Right kidney (tissue), 9 donors: ENCODE results near the gene NID2.
A peak's percentile ranks its signal among the peaks of the same experiment; 100 is the strongest.

Experiments
- DNase-seq: peaks from one replicate; pipeline ENCODE4 v3.0.0-alpha.2; 2016
- long read RNA-seq, 8 donors: transcript quantifications; one replicate each; lab custom pipeline, GENCODE V29; 2026

NID2 gene, protein sequence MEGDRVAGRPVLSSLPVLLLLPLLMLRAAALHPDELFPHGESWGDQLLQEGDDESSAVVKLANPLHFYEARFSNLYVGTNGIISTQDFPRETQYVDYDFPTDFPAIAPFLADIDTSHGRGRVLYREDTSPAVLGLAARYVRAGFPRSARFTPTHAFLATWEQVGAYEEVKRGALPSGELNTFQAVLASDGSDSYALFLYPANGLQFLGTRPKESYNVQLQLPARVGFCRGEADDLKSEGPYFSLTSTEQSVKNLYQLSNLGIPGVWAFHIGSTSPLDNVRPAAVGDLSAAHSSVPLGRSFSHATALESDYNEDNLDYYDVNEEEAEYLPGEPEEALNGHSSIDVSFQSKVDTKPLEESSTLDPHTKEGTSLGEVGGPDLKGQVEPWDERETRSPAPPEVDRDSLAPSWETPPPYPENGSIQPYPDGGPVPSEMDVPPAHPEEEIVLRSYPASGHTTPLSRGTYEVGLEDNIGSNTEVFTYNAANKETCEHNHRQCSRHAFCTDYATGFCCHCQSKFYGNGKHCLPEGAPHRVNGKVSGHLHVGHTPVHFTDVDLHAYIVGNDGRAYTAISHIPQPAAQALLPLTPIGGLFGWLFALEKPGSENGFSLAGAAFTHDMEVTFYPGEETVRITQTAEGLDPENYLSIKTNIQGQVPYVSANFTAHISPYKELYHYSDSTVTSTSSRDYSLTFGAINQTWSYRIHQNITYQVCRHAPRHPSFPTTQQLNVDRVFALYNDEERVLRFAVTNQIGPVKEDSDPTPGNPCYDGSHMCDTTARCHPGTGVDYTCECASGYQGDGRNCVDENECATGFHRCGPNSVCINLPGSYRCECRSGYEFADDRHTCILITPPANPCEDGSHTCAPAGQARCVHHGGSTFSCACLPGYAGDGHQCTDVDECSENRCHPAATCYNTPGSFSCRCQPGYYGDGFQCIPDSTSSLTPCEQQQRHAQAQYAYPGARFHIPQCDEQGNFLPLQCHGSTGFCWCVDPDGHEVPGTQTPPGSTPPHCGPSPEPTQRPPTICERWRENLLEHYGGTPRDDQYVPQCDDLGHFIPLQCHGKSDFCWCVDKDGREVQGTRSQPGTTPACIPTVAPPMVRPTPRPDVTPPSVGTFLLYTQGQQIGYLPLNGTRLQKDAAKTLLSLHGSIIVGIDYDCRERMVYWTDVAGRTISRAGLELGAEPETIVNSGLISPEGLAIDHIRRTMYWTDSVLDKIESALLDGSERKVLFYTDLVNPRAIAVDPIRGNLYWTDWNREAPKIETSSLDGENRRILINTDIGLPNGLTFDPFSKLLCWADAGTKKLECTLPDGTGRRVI (N-terminal part only)
- long read RNA-seq, donor 1, full-length matches to known transcripts: 2 of 7 reads
- long read RNA-seq, donor 1, partial matches to known transcripts: 5 of 7 reads
- long read RNA-seq, donor 1, other reads (novel, unspliced or antisense): 0 of 7 reads
- long read RNA-seq, donor 2: 0 reads
- long read RNA-seq, donor 3, full-length matches to known transcripts: 1 of 1 reads
- long read RNA-seq, donor 3, partial matches to known transcripts: 0 of 1 reads
- long read RNA-seq, donor 3, other reads (novel, unspliced or antisense): 0 of 1 reads
- long read RNA-seq, donor 4, full-length matches to known transcripts: 4 of 15 reads
- long read RNA-seq, donor 4, partial matches to known transcripts: 11 of 15 reads
- long read RNA-seq, donor 4, other reads (novel, unspliced or antisense): 0 of 15 reads
- long read RNA-seq, donor 5, full-length matches to known transcripts: 5 of 5 reads
- long read RNA-seq, donor 5, partial matches to known transcripts: 0 of 5 reads
- long read RNA-seq, donor 5, other reads (novel, unspliced or antisense): 0 of 5 reads
- long read RNA-seq, donor 6, partial matches to known transcripts: 19 of 20 reads
- long read RNA-seq, donor 6, other reads (novel, unspliced or antisense): 0 of 20 reads
- long read RNA-seq, donor 7: 0 reads
- long read RNA-seq, donor 8, full-length matches to known transcripts: 4 of 10 reads
- long read RNA-seq, donor 8, partial matches to known transcripts: 6 of 10 reads
- long read RNA-seq, donor 8, other reads (novel, unspliced or antisense): 0 of 10 reads

DNA sequence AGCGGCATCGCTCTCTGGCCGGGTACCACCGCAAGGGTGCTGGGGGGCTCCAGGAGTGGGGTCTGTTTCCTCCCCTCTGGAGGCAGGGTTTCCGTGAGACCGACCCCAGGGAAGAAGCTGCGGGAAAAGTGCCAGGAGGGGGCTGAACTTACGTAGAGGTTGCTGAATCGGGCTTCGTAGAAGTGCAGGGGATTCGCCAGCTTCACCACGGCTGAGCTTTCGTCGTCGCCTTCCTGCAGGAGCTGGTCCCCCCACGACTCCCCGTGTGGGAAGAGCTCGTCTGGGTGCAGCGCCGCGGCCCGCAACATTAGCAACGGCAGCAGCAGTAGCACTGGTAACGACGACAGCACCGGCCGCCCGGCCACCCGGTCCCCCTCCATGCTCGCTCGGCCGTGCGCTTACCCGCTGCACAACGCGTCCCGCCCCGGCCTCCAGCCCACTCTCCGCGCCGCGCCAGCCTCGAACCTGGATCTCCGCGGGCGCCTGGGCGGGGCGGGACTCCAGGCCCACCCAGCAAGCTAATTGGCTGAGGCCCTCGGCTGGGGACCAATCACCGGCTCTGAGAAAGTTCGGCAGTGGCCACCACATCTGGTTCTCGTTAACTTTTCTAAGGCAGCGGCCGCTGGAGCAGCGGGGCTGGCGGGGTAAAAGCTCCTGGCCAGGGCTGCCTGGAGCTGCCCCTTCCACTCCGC is at the start of gene NID2:
Gene NID2, minus strand, starts transcription at position 445 of the 692 bp plus-strand sequence. Its CDS starts 65 bp downstream, at position 380.
- DNase-seq: peak; percentile 88

DNA sequence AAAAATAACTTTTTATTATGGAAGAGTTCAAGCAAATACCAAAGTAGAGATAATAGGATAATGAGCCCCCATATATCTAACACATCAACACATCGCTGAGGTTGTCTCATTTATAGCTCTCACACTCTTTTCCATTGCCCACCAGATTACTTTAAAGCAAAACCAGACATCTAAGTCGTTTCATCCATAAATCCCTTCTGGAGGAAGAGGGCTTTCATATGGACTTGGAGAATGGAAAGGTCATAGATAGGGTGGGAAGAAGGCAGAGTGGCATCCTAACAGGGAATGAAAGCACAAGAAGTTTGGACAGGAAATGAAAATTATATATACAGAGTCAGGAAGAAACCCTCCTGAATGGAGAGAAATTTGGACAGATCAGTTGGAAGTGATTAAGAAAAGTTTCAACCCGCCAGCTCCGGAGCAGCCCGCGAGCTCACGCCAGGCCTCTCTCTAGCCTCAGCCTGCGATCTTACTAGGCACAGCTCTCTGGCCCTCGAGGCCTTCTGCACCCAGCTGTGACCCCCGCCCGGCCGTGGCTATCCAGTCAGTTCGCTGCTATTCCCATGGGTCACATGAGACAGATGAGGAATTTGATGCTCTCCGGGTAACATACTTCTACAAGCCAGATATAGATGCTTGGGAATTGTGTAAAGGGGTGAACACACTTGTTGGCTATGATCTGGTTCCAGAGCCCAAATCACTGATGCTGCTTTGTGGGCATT is 48.4 kb upstream of the NID2 start:
- DNase-seq: no peak

DNA sequence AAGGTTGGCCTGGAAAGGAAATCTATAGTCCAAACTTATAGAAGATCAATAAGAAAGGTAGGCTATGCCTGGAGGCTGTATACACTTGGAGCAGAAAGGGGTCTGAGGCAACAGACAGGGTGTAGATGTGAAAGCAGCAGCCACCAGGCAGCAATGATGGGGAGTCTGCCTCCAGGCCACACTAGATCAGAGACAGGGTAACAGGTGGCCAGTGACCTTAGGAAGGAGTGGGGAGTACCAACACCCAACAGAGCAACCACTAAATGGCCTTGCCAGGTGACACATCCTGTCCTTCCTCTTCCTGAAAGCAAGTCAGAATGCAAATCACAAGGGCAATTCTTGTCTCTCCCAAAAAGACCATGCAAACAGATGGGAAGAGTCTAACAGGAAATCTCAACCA is 46.4 kb upstream of the NID2 start:
- no peak for DNase-seq

DNA sequence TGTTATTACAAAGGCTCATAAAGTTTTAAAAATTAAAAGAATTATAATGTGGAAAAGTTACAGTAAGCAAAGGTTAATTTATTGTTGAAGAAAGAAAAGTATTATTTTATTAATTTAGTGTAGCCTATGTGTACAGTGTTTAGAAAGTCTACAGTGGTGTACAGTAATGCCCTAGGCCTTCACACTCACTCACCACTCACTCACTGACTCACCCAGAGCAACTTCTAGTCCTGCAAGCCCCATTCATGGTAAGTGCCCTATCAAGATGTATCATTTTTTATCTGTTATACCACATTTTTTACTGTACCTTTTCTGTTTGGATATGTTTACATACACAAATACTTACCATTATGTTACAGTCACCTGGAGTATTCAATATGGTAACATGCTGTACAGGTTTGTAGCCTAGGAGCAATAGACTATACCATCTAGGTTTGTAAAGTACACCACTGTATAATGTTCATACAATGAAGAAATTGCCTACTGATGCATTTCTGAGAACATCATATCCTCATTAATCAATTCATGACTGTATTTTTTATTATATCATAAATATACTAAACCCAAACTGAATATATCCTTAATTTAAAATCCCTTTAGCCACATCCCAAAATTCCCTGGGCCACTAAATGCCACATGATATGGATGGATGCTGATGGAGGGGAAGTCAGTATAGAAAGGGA is 43.6 kb upstream of the NID2 start:
- DNase-seq: no peak

DNA sequence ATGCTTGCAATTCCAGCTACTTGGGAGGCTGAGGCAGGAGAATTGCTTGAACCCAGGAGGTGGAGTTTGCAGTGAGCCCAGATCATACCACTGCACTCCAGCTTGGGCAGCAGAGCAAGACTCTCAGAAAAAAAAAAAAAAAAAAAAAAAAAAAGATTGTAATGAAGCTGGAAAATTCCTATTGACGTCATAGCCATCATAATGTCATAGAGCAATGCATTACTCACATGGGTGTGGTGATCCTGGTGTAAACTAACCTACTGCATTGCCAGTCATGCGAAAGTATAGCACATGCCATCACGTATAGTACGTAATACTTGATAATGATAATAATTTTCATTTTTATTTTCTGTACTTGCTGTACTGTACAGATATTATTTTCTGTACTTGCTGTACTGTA is 42.7 kb upstream of the NID2 start:
- no peak for DNase-seq

DNA sequence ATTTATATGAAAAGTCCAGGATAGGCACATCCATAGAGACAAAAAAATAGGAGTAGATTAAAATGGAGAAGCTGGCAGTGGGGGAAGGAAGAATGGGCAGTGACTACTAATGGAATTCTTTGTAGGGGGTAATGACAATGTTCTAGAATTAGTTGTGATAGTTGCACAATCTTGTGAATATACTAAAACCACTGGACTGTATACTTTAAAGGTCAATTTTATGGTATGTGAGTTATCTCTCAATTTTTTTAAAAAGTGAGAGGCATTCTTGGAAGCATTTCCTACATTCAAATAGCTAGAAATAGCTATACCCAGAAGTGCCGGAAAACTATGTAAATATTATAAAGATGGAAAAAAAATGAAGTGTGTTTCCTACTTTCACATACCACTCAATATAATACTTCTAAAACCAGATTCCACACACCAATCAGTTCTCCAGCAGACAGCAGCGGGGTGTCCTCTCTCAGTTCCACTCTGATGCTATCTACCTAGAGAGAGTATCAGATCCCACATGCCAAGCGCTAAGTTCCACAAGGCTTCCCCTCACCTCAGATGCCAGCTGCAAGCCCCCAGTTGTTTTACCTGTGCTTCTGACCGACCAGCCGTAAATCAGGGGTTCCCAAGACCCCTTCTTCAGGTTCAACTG is 41.7 kb upstream of the NID2 start:
- no peak for DNase-seq

DNA sequence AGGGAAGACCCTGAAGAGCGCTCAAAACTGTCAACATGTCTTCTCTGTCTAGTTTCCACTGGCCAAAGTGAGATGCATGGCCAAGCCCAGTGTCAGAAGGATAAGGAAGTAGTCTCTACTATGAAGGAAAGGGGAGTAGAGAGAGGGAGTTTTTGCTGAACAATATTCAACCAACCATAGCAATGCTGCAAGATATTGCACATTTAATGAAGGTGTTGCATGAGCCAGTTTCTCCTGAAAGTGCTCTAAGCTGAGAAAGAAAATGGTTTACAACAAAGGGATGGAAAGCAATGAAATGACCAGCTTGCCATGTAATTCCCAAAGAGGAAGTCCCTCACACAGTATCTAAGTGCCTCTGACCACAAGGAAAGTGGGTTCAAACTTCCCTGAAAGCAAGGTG is 40.0 kb upstream of the NID2 start:
- no peak for DNase-seq

DNA sequence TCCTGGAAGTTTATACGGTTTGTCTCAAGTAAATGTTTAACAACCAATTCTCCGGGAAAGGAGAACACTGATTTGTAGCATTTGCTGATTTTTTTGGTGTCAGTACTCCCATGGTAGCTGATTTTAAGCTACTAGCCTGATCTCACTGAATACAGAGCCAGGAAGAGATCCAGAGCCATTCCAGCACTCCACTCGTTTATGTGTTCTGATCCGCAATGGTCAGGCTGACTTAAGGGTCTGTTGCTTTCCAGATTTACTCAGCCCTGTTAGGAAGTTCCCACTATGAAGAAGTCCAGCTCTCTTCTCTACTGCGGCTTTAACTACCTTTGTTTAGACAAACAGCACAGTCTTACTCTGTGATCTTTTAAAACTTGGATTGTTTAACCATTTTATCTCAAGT is 38.0 kb upstream of the NID2 start:
- peak; percentile 24 for DNase-seq

DNA sequence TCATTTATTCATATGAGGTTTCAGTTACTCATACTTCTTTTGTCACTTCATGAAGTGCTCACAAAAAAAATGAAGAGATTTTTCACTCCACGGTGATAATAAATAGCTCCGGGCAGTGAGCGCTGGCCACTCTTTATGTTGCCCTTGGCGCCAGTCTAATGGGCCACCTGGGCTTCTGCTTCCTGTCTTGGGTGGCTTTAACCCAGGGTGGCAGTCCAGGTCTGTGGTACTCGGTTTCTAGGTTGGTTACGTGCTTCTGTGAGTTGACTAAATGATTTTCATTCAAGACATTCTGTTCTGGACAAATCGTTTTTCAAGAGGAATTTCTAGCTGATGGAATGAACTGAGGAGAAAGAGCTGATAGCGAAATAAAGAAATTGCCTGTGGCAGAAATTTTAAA is 34.6 kb upstream of the NID2 start:
- no peak for DNase-seq

DNA sequence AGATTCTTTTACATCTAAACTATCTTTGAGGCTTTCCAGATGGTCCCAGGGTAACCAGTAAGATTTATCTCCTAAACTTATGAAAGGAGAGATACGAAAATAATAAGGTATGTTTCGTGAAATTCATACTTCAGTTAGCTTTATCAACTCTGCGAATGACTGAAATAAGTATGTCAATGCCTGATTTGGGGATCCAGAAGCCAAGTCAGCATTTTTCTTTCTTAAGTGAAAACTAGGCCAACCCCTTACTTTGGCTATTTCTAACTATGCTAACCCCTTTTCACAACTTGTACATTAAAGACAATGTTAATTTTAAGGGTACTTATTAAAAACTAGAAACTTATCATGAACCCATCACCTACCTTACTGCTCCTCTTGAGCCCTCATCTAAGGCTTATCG is 26.9 kb upstream of the NID2 start:
- DNase-seq: no peak

DNA sequence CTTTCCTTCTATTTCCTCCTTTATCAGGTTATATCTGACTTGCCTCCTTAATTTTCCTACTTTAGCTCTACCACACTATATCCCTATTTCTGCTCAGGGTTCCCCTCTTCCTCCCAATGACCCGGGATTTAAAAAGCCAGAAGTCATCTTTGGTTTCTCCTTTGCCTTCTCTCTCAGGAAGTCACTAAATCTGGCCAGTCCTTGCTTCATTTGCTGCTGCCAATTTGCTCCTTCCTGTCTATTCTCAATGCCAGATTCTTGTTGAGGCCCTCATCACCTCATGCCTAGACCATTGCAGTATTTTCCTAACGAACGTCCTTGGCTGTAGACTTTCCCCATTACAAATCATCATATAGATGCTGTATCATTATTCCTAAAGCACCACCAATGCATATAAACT is 26.5 kb upstream of the NID2 start:
- DNase-seq: no peak

DNA sequence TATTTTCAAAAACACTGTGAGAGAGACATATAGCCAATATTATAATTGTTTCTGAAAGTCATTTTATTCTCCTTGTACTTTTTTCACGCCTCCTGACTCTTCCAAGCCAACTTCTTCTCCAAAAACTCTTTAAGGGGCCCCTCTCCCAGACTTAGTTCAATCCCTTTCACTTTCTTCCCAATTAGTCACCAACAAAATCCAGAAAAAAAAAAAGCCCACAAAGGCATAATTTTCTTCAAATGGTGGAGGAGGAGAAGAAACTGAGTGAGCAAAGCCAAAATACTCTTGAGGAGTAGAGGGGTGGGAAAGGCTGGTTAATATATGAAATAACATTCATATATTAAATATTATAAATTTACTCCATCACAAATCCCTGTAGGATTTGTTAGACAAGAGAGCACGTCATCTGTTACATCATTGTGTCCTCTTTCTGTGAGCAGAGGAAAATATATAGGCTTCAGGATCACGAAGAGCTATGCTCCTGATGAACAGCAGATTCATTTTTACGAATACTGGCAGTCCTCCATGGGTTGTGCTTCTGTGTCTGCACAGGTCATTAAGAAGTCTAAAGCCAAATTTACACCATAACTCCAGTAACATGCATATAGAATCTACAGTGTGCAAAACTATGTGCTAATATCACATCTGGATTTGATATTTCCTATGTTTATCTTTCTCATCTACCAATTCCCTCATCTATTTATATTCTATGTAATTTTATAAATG is 25.9 kb upstream of the NID2 start:
- DNase-seq: no peak

DNA sequence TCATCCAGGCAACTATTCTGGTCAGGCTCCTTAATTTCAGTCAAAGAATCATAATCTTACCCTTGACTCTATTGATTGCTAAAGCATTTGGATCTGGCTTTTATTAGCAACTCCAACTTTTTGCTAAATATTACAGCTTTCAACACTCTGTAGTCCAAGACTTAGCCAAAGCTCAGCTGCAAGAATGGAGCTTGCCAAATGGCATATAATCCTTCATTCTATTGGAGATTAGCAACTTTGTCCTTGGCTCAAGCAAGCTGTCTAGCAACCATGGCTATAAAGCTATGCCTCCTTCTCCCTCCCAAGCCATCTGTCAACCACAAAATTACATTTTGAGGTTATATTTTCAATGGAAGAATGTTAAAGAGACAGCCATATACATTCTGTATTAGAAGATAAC is 23.1 kb upstream of the NID2 start:
- DNase-seq: no peak

DNA sequence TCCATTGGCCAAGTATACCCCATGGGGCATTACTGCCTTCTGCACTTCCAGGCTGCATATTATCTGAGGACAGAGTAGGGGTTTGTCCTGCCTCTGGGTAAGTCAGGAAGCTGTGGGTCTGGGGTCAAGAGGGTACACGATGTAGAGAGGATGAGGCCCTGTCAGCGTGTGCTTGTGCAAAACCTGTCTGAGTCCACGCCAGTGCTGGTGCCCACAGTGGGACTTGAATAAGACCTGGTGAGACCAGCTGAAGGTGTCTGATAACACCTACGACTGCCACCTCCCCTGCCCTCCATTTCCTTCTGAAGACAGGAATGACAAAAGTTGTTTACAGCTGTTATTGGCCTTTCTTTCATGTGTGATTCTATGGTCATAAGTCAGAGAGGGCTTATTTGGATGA is 22.1 kb upstream of the NID2 start:
- no peak for DNase-seq

DNA sequence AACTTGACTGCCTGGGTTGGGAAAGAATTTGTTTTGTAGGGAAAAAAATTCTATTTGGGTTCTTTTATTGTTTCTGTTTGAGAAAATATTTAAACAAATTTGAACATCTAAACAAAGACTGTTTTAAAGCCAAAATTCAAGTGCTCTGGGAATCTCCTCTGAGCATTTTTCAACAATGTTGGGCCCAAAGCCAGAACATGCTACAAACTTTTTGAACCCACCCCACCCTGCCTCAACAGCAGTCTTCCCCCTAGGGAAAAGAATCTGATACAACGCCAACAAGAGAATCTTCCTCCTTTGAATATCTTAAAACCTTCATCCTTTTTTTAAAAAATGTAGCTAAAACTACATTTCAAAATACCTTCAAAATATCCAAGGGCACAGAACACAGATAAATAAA is 20.4 kb upstream of the NID2 start:
- DNase-seq: no peak

DNA sequence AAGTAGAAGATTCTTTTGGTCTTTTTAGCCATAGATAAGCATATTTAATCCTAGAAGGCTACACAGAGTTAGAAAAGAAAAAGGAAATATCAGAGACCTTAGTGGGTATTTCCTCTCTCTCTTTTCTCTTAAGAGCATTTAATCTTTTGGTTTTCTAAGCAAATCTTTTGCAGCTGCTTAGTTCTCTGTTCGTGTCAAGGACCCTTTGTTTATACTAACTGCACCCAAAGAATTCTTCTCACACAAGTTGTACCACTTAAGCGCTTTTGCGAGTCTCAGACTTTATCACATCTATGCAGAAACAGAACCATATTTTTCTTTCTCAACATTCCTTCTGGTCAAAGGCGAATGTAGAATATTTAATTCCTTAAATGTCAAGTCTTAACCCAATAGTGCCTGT is 17.9 kb upstream of the NID2 start:
- DNase-seq: no peak

DNA sequence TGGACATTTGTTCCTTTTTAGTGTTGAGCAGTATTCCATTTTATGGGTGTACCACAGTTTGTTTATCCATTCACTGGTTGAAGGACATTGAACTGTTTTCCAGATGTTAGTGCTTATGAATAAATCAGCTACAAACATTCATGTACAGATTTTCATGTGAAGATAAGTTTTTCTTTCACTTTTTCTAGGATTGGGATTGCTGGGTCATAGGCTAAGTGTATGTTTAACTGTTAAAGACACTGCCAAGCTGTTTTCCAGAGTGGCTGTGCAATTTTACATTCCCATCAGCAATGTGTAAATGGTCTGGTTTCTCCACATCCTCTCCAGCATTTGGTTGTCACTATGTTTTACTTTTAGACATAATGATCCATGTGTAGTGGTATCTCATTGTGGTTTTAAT is 14.0 kb upstream of the NID2 start:
- DNase-seq: no peak

DNA sequence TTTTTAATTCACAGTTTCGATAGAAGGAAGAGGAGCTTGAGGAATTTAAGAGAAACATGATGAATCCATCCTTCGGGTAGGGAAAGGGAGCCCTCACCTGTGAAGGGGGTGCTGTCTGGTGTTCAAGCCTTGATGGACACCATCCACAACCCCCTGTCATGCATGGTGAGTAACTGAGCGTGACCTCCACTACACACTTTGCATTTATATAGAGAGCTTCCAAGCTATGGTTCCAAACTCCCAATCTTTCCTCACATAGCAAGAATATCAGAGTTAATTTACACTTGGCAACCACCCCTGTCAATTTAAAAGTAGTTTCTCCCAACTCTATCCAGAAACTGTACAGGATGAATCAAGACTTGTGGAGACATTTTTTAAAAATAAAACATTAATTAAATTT is 13.1 kb upstream of the NID2 start:
- no peak for DNase-seq
